22Rv1 (cell line): ENCODE data around the gene POC1A.

ENCODE experiments used
- ZFX ChIP-seq: fragments of 450-650 bp; IDR thresholded peaks from 2 replicates; pipeline ENCODE4 v1.6.1; 2017; ENCODE audit warnings: antibody characterized with exemption, borderline replicate concordance
- TF ChIP-seq, protein P1 (sequence below): fragments of 450-650 bp; IDR thresholded peaks from 2 replicates; pipeline ENCODE4 v1.5.1; 2017; ENCODE audit warnings: mild to moderate bottlenecking

DNA sequence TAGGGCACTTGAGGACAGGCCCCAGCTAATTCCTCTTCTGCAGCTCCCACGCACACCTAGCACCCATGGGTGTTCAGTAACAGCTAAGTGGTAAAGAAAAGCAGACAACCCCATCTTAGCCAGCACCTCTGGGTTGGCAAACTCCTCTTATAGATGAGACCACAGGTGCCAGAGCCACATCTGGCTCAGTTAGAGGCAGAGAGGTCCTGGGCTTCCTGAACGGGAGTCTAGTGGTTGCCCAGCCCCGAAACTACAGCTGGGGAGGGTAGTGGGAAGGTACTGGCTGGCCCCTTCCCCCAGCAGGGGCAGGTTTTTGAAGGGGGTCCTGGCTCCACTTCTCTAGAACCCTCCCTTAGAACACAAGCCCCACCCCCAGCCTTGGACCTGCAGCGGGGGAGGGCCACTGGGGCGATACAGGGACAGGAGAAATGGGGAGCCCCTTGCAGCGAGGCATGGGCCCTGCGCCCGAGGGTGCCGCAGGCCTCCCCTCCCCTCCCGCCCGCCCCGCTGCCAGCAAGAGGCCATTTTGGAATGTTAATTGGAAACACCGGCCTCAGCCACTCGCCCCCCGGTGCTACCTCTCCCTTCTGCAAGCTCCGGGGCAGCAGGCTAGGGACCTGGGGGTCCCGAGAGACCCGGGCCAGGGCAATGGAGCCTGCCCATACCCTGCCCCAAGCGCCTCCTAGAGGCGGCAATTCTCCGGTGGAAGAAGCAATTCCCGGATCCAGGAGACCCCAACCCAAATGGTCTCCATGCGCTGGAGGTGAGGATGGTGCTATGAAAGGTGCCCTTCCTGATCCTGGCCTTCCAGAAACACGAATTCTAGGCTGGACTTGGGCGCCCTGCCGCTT lies 99.3 kb downstream of the POC1A start:
- TF ChIP-seq, protein P1, sequence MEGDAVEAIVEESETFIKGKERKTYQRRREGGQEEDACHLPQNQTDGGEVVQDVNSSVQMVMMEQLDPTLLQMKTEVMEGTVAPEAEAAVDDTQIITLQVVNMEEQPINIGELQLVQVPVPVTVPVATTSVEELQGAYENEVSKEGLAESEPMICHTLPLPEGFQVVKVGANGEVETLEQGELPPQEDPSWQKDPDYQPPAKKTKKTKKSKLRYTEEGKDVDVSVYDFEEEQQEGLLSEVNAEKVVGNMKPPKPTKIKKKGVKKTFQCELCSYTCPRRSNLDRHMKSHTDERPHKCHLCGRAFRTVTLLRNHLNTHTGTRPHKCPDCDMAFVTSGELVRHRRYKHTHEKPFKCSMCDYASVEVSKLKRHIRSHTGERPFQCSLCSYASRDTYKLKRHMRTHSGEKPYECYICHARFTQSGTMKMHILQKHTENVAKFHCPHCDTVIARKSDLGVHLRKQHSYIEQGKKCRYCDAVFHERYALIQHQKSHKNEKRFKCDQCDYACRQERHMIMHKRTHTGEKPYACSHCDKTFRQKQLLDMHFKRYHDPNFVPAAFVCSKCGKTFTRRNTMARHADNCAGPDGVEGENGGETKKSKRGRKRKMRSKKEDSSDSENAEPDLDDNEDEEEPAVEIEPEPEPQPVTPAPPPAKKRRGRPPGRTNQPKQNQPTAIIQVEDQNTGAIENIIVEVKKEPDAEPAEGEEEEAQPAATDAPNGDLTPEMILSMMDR: peak; percentile 45
- no peak for TF ChIP-seq ZFX
